ENCODE results near the gene ZNF862. TPM values are rescaled to one million over a fixed set of nuclear protein-coding genes. Genes with fewer than 3 reads are reported as not detected.

ZNF862 gene
- total and polyA plus RNA-seq, 2 of the 8 experiments (the other 6 are each of a cell fraction or from before 2014, with no cell fraction given), result 1.8 to 3.9 TPM

DNA sequence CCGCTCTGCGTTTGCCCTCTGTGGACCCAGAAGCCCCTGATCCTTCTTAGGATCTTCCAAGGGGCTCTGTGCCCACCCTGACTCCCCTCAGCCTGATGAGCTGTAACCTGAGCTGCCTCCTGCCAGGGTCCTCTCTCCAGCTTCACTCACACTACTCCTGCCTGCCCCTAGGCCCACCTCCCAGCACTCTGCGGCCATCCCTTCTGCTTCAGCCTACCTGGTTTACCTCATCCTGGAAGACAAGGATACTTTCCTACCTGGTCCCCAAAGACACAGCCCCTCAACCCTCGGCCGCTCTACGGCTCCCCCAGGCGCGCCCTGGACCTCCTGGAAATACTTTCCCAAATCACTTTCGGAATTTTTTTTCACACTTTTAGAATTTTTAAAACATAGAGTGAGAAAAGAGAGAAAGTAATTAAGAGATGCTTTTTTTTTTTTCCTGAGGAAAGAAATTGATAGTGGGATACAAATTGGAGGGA lies 6.4 kb upstream of the ZNF862 start:
- ChIA-PET POLR2A (ENCODE audit: partially characterized antibody) (no interaction called here), CTCF (ENCODE audit: partially characterized antibody) (interaction anchor here (0.6 to 2.9 kb wide), 14 partner anchors 9 to 706 kb away, joined by 3 to 15 read pairs (median 4); partner anchors contain the start of gene ZNF425)
- H3K23me2 ChIP-seq (ENCODE audit: low read depth, low read length), result no peaks in the 10 kb centered on the region
- no peak for DNase-seq (ENCODE audit: low read depth in 1 of 2, low spot score in 2 of 2)
- H4K20me1 ChIP-seq (replicated peaks in 1 of 2; ENCODE audit: control insufficient read depth in 1 of 2, insufficient read depth in 2 of 2, low read length in 2 of 2), result no peaks in the 10 kb centered on the region
- no peak for TF ChIP-seq TCF12 (IDR thresholded peaks at IDR 0.05; ENCODE audit: low read depth, low read length)
- no peak for TF ChIP-seq FOSL1 (IDR thresholded peaks at IDR 0.05; ENCODE audit: insufficient read depth, low read depth, low read length)
- TF ChIP-seq SP1 (IDR thresholded peaks at IDR 0.05; ENCODE audit: low read depth, low read length), result no peak
- TF ChIP-seq RNF2 (IDR thresholded peaks at IDR 0.05; ENCODE audit: borderline replicate concordance, low read depth, low read length, missing control alignments, poor library complexity, severe bottlenecking), result no peak
- H3K27ac ChIP-seq (ENCODE audit: low read depth, low read length), result no peak overlapping the region
- no peaks in the 10 kb centered on the region for H3K36me3 ChIP-seq (ENCODE audit: control insufficient read depth in 2 of 4, insufficient read depth in 4 of 4, low read length in 3 of 4)
- H2BK15ac ChIP-seq (ENCODE audit: low read length), result no peak overlapping the region; the same call in 1 of the 2 replicates
- H3K4ac ChIP-seq (replicated peaks; ENCODE audit: insufficient read length, low read depth, low read length), result no peak overlapping the region
- no peaks in the 10 kb centered on the region for H3K79me1 ChIP-seq (ENCODE audit: low read depth, low read length)
- peak overlapping the region; percentile 92 for H2AFZ ChIP-seq (ENCODE audit: low read length)
- no peak overlapping the region for H2AK5ac ChIP-seq (ENCODE audit: low read depth, low read length)
- H3K9me3 ChIP-seq (ENCODE audit: insufficient read depth in 2 of 2, low read depth in 1 of 2, low read length in 1 of 2), result no peaks in the 10 kb centered on the region
- H3K23ac ChIP-seq (ENCODE audit: insufficient read length), result no peak overlapping the region
- no peak overlapping the region for H3K4me2 ChIP-seq (ENCODE audit: insufficient read depth in 1 of 2, low read depth in 2 of 2, low read length in 2 of 2)
- H2BK20ac ChIP-seq (ENCODE audit: low read length), result peak overlapping the region; percentile 80; the same call in 1 of the 2 replicates
- no peak overlapping the region for H2BK5ac ChIP-seq (ENCODE audit: low read depth, low read length)
- peak overlapping the region; percentile 75; the same call in 1 of the 2 replicates for H2BK12ac ChIP-seq (ENCODE audit: low read depth, low read length)
- no peak overlapping the region for H3K14ac ChIP-seq (ENCODE audit: insufficient read length)
- no peak overlapping the region for H3K9ac ChIP-seq (replicated peaks in 1 of 4; ENCODE audit: extremely low read depth in 1 of 4, low read depth in 3 of 4, low read length in 3 of 4)
- H4K91ac ChIP-seq (replicated peaks; ENCODE audit: insufficient read length, low read length), result no peak overlapping the region
- H4K8ac ChIP-seq (ENCODE audit: extremely low read depth, insufficient read depth, low read length), result peak overlapping the region; percentile 72; the same call in 1 of the 2 replicates
- no peaks in the 10 kb centered on the region for H3K27me3 ChIP-seq (replicated peaks in 1 of 4; ENCODE audit: control insufficient read depth in 3 of 4, extremely low read depth in 1 of 4, insufficient read depth in 3 of 4, low read length in 3 of 4)
- no peak overlapping the region for H3K56ac ChIP-seq (replicated peaks; ENCODE audit: insufficient read length, low read depth, low read length)
- H3K79me2 ChIP-seq (ENCODE audit: control insufficient read depth in 1 of 2, insufficient read depth in 2 of 2, low read length in 2 of 2), result no peaks in the 10 kb centered on the region
- no peak overlapping the region for H4K5ac ChIP-seq (ENCODE audit: insufficient read length, low read depth, low read length)
- peak; percentile 19 for FAIRE-seq
- H3K4me1 ChIP-seq (replicated peaks in 1 of 4; ENCODE audit: control insufficient read depth in 3 of 4, insufficient read depth in 4 of 4, low read length in 3 of 4), result peaks cover 0 to 10% (median 6%) of the 10 kb centered on the region in 4 experiments; a peak in 6 of 7 replicates
- no peak overlapping the region; a peak in 1 of 8 replicates for H3K4me3 ChIP-seq (ENCODE audit: extremely low read depth in 1 of 4, insufficient read depth in 2 of 4, low read depth in 3 of 4, low read length in 4 of 4)
- 74% methylated on average over 9 of the region's 9 CpGs; no CpG with 5 or more reads in 1 of the 2 experiments for WGBS, 2 experiments (ENCODE audit: extremely low coverage in 1 of 2, insufficient coverage in 1 of 2, insufficient read length in 1 of 2, insufficient replicate concordance in 2 of 2, low coverage in 1 of 2, low lambda C conversion rate in 2 of 2, missing lambda C conversion rate in 1 of 2)
- no peak overlapping the region for H2BK120ac ChIP-seq (replicated peaks; ENCODE audit: low read depth, low read length)
- peak overlapping the region; percentile 60; the same call in 1 of the 2 replicates for H3K18ac ChIP-seq (ENCODE audit: extremely low read depth, low read length)
